ENCODE measurements around the gene HMGN4.

The HMGN4 gene

GRCh38 chr6:26552640-26553188, 14.5 kb downstream of the HMGN4 start:
- no peak for DNase-seq

- DNase-seq: peak; percentile 73
Measured at GRCh38 chr6:26553264-26553634, 15.1 kb downstream of the HMGN4 start.

- DNase-seq: peak; percentile 91
Measured at GRCh38 chr6:26553635-26554446, 15.7 kb downstream of the HMGN4 start.

GRCh38 chr6:26554447-26554696, 16.2 kb downstream of the HMGN4 start:
- no peak for DNase-seq

GRCh38 chr6:26554697-26555504, 16.7 kb downstream of the HMGN4 start:
- DNase-seq: peak; percentile 80

- DNase-seq: no peak
Measured at GRCh38 chr6:26555505-26556262, 17.5 kb downstream of the HMGN4 start.

- DNase-seq: peak; percentile 95
Measured at GRCh38 chr6:26556263-26557070, 18.3 kb downstream of the HMGN4 start.

- no peak for DNase-seq
Measured at GRCh38 chr6:26561533-26562466, 23.6 kb downstream of the HMGN4 start.

- DNase-seq: no peak
Measured at GRCh38 chr6:26563488-26563887, 25.3 kb downstream of the HMGN4 start.

- DNase-seq: peak; percentile 88
Measured at GRCh38 chr6:26568601-26569432, 30.7 kb downstream of the HMGN4 start.

GRCh38 chr6:26569433-26569764, 31.2 kb downstream of the HMGN4 start:
- no peak for DNase-seq

- no peak for DNase-seq
Measured at GRCh38 chr6:26570027-26570809, 32.1 kb downstream of the HMGN4 start.

- peak; percentile 90 for DNase-seq
Measured at GRCh38 chr6:26571592-26572296, 33.6 kb downstream of the HMGN4 start.

GRCh38 chr6:26575494-26575939, 37.4 kb downstream of the HMGN4 start:
- DNase-seq: peak; percentile 24

- DNase-seq: no peak
Measured at GRCh38 chr6:26576407-26576843, 38.3 kb downstream of the HMGN4 start.

- peak; percentile 72 for DNase-seq
Measured at GRCh38 chr6:26576929-26577719, 39.0 kb downstream of the HMGN4 start.

- no peak for DNase-seq
Measured at GRCh38 chr6:26577720-26578072, 39.5 kb downstream of the HMGN4 start.

- DNase-seq: no peak
Measured at GRCh38 chr6:26578279-26578678, 40.1 kb downstream of the HMGN4 start.
